SK-N-SH (cell line): Measurements from ENCODE around the gene PRM1. TPM values are rescaled to one million over a fixed set of nuclear protein-coding genes. Genes with fewer than 3 reads are reported as not detected.

Source experiments
- CTCF ChIA-PET: fragments of 300-600, 350-600 bp; formaldehyde crosslinking; extraction: SDS; loops from one replicate; lab custom pipeline; 2021; lab: Yijun Ruan, JAX
- POLR2A ChIA-PET: fragments of 350-600 bp; sonication (Branson Sonifier 250); formaldehyde crosslinking; extraction: SDS; loops from one replicate; lab custom pipeline; 2020; ENCODE audit warnings: antibody characterized with exemption, inconsistent platforms; lab: Yijun Ruan, JAX
- DNase-seq: peaks from one replicate; pipeline ENCODE4 v3.0.0; 2012
- H2AFZ ChIP-seq: fragments of 200-600 bp; sonication (generic); 2 replicates; pipeline ENCODE4 v1.8.1; 2016; ENCODE audit warnings: antibody characterized with exemption, mild to moderate bottlenecking, low read depth
- H3F3A ChIP-seq: fragments of 200-600 bp; sonication (generic); replicated peaks from 2 replicates; pipeline ENCODE3; 2016; ENCODE audit warnings: antibody characterized with exemption, mild to moderate bottlenecking; ENCODE audit not compliant: insufficient read depth
- H3K27ac ChIP-seq, 2 experiments: fragments of 200-500 bp in 1 of 2; fragments of 200-600 bp in 1 of 2; sonication (Bioruptor generic) in 1 of 2; sonication (generic), shearing (Covaris generic) in 1 of 2; 2 replicates each; pipeline versions ENCODE4 v1.5.1 to v1.6.1; 2014 to 2016; ENCODE audit warnings: low read depth in 2 of 2, inconsistent platforms in 1 of 2, low read length in 1 of 2, mild to moderate bottlenecking in 1 of 2, mixed read lengths in 1 of 2
- H3K27me3 ChIP-seq: fragments of 200-600 bp; sonication (generic), shearing (Covaris generic); 2 replicates; pipeline ENCODE4 v1.6.1; 2016; ENCODE audit warnings: mixed run types; ENCODE audit not compliant: insufficient read depth
- H3K36me3 ChIP-seq, 2 experiments: fragments of 200-500 bp in 1 of 2; fragments of 200-600 bp in 1 of 2; sonication (Bioruptor generic) in 1 of 2; sonication (generic) in 1 of 2; replicated peaks in 1 of 2; 2 replicates each; pipeline versions ENCODE3 to v1.5.1; 2014 to 2016; ENCODE audit warnings: low read length in 1 of 2, mild to moderate bottlenecking in 1 of 2; ENCODE audit not compliant: insufficient read depth in 2 of 2, control insufficient read depth in 1 of 2
- H3K4me1 ChIP-seq, 2 experiments: fragments of 200-500 bp in 1 of 2; fragments of 200-600 bp in 1 of 2; sonication (Bioruptor generic) in 1 of 2; sonication (generic), shearing (Covaris generic) in 1 of 2; 2 replicates each; pipeline versions ENCODE4 v1.5.1 to v1.6.1; 2014 to 2016; ENCODE audit warnings: low read depth in 1 of 2, low read length in 1 of 2, mixed run types in 1 of 2; ENCODE audit not compliant: insufficient read depth in 2 of 2, control insufficient read depth in 1 of 2
- H3K4me2 ChIP-seq: fragments of 200-600 bp; sonication (generic), shearing (Covaris generic); 2 replicates; pipeline ENCODE4 v1.6.1; 2017; ENCODE audit warnings: mixed run types
- H3K4me3 ChIP-seq, 2 experiments: fragments of 200-500 bp in 1 of 2; fragments of 200-600 bp in 1 of 2; sonication (Bioruptor generic) in 1 of 2; sonication (generic), shearing (Covaris generic) in 1 of 2; 2 replicates each; pipeline versions ENCODE4 v1.5.1 to v1.8.1; 2014 to 2016; ENCODE audit warnings: low read depth in 2 of 2, inconsistent platforms in 1 of 2, low read length in 1 of 2, mild to moderate bottlenecking in 1 of 2, mixed read lengths in 1 of 2, moderate library complexity in 1 of 2
- H3K79me2 ChIP-seq: fragments of 200-600 bp; sonication (generic); 2 replicates; pipeline ENCODE4 v1.8.1; 2017; ENCODE audit warnings: mild to moderate bottlenecking; ENCODE audit not compliant: insufficient read depth
- H3K9ac ChIP-seq: fragments of 200-600 bp; sonication (generic); 2 replicates; pipeline ENCODE4 v1.6.1; 2017; ENCODE audit warnings: mixed run types
- H3K9me2 ChIP-seq: fragments of 200-600 bp; sonication (generic); 2 replicates; pipeline ENCODE4 v1.6.1; 2017; ENCODE audit warnings: mixed run types
- H3K9me3 ChIP-seq: fragments of 200-600 bp; sonication (generic); 2 replicates; pipeline ENCODE4 v1.6.1; 2017; ENCODE audit warnings: mixed run types, mild to moderate bottlenecking, moderate library complexity
- H4K20me1 ChIP-seq: fragments of 200-600 bp; sonication (generic); 2 replicates; pipeline ENCODE4 v1.6.1; 2017; ENCODE audit warnings: mild to moderate bottlenecking, mixed run types; ENCODE audit not compliant: insufficient read depth
- CTCF ChIP-seq: fragments of 200-600 bp; sonication (generic); IDR thresholded peaks from 2 replicates; pipeline ENCODE4 v1.6.1; 2017; ENCODE audit warnings: antibody characterized with exemption, mild to moderate bottlenecking, moderate library complexity
- EP300 ChIP-seq, 2 experiments: IDR thresholded peaks; 2 replicates each; pipeline versions ENCODE4 v1.4.0 to v1.6.1; 2012; ENCODE audit warnings: borderline replicate concordance in 1 of 2, low read depth in 1 of 2, low read length in 1 of 2
- EZH2phosphoT487 ChIP-seq: fragments of 200-600 bp; sonication (generic); IDR thresholded peaks from 2 replicates; pipeline ENCODE4 v1.6.1; 2017; ENCODE audit warnings: low read depth, mixed run types, mild to moderate bottlenecking, antibody characterized with exemption, moderate library complexity, borderline replicate concordance
- FOXJ3 ChIP-seq: sonication (generic); formaldehyde crosslinking; IDR thresholded peaks from 2 replicates; pipeline ENCODE4 v1.5.1; 2020; ENCODE audit warnings: mild to moderate bottlenecking, missing genetic modification reagents
- GABPA ChIP-seq: IDR thresholded peaks from 2 replicates; pipeline ENCODE4 v1.4.0; 2012; ENCODE audit warnings: low read depth, mild to moderate bottlenecking
- GATA2 ChIP-seq: sonication (generic); formaldehyde crosslinking; IDR thresholded peaks from 2 replicates; pipeline ENCODE4 v1.5.0; 2020; ENCODE audit warnings: mild to moderate bottlenecking, missing genetic modification reagents
- IRF3 ChIP-seq: fragments of 150-350 bp; IDR thresholded peaks from 2 replicates; pipeline ENCODE4 v1.6.1; 2016; ENCODE audit warnings: mild to moderate bottlenecking, low read depth, low read length
- JUND ChIP-seq: IDR thresholded peaks from 2 replicates; pipeline ENCODE4 v1.4.0; 2012
- MEF2A ChIP-seq: IDR thresholded peaks from 2 replicates; pipeline ENCODE4 v1.4.0; 2012; ENCODE audit warnings: low read depth, borderline replicate concordance
- NFIC ChIP-seq: IDR thresholded peaks from 2 replicates; pipeline ENCODE4 v1.4.0; 2012; ENCODE audit warnings: borderline replicate concordance
- NRF1 ChIP-seq: IDR thresholded peaks from 2 replicates; pipeline ENCODE4 v1.6.1; 2012; ENCODE audit warnings: low read depth, mild to moderate bottlenecking, low read length
- PBX3 ChIP-seq: IDR thresholded peaks from 2 replicates; pipeline ENCODE4; 2012
- RAD21 ChIP-seq: IDR thresholded peaks from 2 replicates; pipeline ENCODE4 v1.6.1; 2012; ENCODE audit warnings: mild to moderate bottlenecking, low read length
- RFX5 ChIP-seq: IDR thresholded peaks from 2 replicates; pipeline ENCODE4 v1.6.1; 2012; ENCODE audit warnings: mild to moderate bottlenecking, improper control_type of control experiment, low read length
- SMC3 ChIP-seq: IDR thresholded peaks from 2 replicates; pipeline ENCODE4 v1.6.1; 2012; ENCODE audit warnings: low read depth, low read length, improper control_type of control experiment
- TAF1 ChIP-seq: IDR thresholded peaks from 2 replicates; pipeline ENCODE4 v1.6.1; 2012; ENCODE audit warnings: low read depth, mild to moderate bottlenecking, low read length, moderate library complexity, borderline replicate concordance
- TCF12 ChIP-seq: IDR thresholded peaks from 2 replicates; pipeline ENCODE4 v1.4.0; 2012
- TEAD4 ChIP-seq: IDR thresholded peaks from 2 replicates; pipeline ENCODE4 v1.4.0; 2012; ENCODE audit warnings: mild to moderate bottlenecking, borderline replicate concordance; ENCODE audit not compliant: insufficient read depth
- YY1 ChIP-seq: IDR thresholded peaks from 2 replicates; pipeline ENCODE4 v1.4.0; 2012; ENCODE audit warnings: low read depth, mild to moderate bottlenecking
- WGBS: methylation state at CpG from one replicate; pipeline ENCODE4 v1.1.6; 2017; ENCODE audit warnings: low lambda C conversion rate; 5-methylcytosine and 5-hydroxymethylcytosine counted together
- polyA plus RNA-seq, 3 experiments: library from polyadenylated mRNA; depleted of rRNA; stranded (reverse); fragments of >200 nt; gene quantifications; 2 replicates each; pipeline ENCODE4 v1.2.3, GENCODE V29; 2012

Gene PRM1
- polyA plus RNA-seq, 1 of the 3 experiments (the other 2 are of a cell fraction), result not detected

GRCh38 chr16:11245222-11245737, 35.9 kb downstream of the PRM1 start:
- POLR2A ChIA-PET, result no interaction called here
- no peaks in the 10 kb centered on the region for H3K36me3 ChIP-seq
- no peak overlapping the region for H3K9ac ChIP-seq
- no peaks in the 10 kb centered on the region for H3K9me3 ChIP-seq
- H3K4me2 ChIP-seq, result no peak overlapping the region
- CTCF ChIA-PET, result interaction anchor here (0.7 to 2.3 kb wide), 3 partner anchors 10 to 281 kb away, joined by 3 to 13 read pairs (median 3); partner anchors contain the start of gene SOCS1
- no peak overlapping the region for H3K27ac ChIP-seq
- TF ChIP-seq YY1, result no peak
- no peak for TF ChIP-seq TEAD4
- no peak for TF ChIP-seq FOXJ3
- no peak for TF ChIP-seq NRF1
- TF ChIP-seq CTCF, result no peak
- no peak for TF ChIP-seq EZH2phosphoT487
- no peak for TF ChIP-seq MEF2A
- H3F3A ChIP-seq, result no peaks in the 10 kb centered on the region
- no peaks in the 10 kb centered on the region for H3K4me1 ChIP-seq
- H3K27me3 ChIP-seq, result no peaks in the 10 kb centered on the region
- WGBS, result 73% methylated on average over 5 of the region's 5 CpGs
- H3K9me2 ChIP-seq, result no peaks in the 10 kb centered on the region
- no peaks in the 10 kb centered on the region for H4K20me1 ChIP-seq
- no peaks in the 10 kb centered on the region for H3K79me2 ChIP-seq
- no peak overlapping the region for H2AFZ ChIP-seq
- DNase-seq, result no peak
- no peak overlapping the region for H3K4me3 ChIP-seq

- Histone ChIP-seq H3K79me2 (no peaks in the 10 kb centered on the region), H4K20me1 (no peaks in the 10 kb centered on the region), H3K27ac (no peak overlapping the region), H3K4me3 (no peak overlapping the region), H3K36me3 (no peaks in the 10 kb centered on the region), H3K9ac (no peak overlapping the region), H2AFZ (no peak overlapping the region), H3K9me2 (no peaks in the 10 kb centered on the region), H3K4me1 (no peaks in the 10 kb centered on the region), H3K27me3 (no peaks in the 10 kb centered on the region), H3K4me2 (no peak overlapping the region), H3K9me3 (no peaks in the 10 kb centered on the region), H3F3A (no peaks in the 10 kb centered on the region)
- DNase-seq, result no peak
- ChIA-PET POLR2A (no interaction called here), CTCF (interaction anchor here (3.8 kb wide), 1 partner anchor 14 kb away, joined by 16 read pairs; the partner anchor contains the start of gene SOCS1)
- 81% methylated on average over 12 of the region's 12 CpGs for WGBS
- TF ChIP-seq TEAD4 (no peak), RFX5 (no peak), MEF2A (no peak), IRF3 (no peak), EZH2phosphoT487 (no peak), NFIC (no peak), JUND (no peak), EP300 (IDR thresholded peaks at IDR 0.05; ENCODE audit: borderline replicate concordance in 1 of 2, low read depth in 1 of 2, low read length in 1 of 2) (no peak), CTCF (no peak), SMC3 (no peak), TCF12 (no peak), RAD21 (no peak), TAF1 (no peak), GATA2 (CRISPR knock-in tag) (no peak), PBX3 (no peak), GABPA (no peak)
These were observed 38.5 kb downstream of the PRM1 start for GRCh38 chr16:11242658-11243057.
